Measurements from ENCODE around the gene ERMAP. TPM values are rescaled to one million over a fixed set of nuclear protein-coding genes. Genes with fewer than 3 reads are reported as not detected.

ERMAP gene
- total and polyA plus RNA-seq, 10 of the 15 experiments (the other 5 are each of a cell fraction or from before 2014, with no cell fraction given), result 1.4 to 6.8 (median 4.1) TPM

GRCh38 chr1:42801832-42802473, 15.0 kb upstream of the ERMAP start:
- intact Hi-C loops (cut with micrococcal nuclease; ENCODE audit: unreplicated experiment), result no loop called here
- ATAC-seq (no peak), FAIRE-seq (no peak), DNase-seq (ENCODE audit: low read depth, low spot score) (no peak)
- H3K36me3 ChIP-seq (ENCODE audit: control insufficient read depth in 2 of 2, insufficient read depth in 2 of 2, low read length in 1 of 2), result no peaks in the 10 kb centered on the region
- H3K27me3 ChIP-seq (replicated peaks in 1 of 2; ENCODE audit: control insufficient read depth in 2 of 2, insufficient read depth in 2 of 2, low read length in 1 of 2), result no peaks in the 10 kb centered on the region
- no peak overlapping the region for H3K4me3 ChIP-seq
- ChIA-PET SMC1A (ENCODE audit: uncharacterized antibody, unreplicated experiment) (no interaction called here), POLR2A (no interaction called here), RAD21 (ENCODE audit: unreplicated experiment) (interaction anchor here (1.4 kb wide), 1 partner anchor 121 kb away, joined by 3 read pairs; no protein-coding TSS in a partner anchor), CTCF (no interaction called here)
- no TSS peak for BruUV-seq (replicated peaks)
- no peaks in the 10 kb centered on the region for H3K79me2 ChIP-seq (ENCODE audit: control insufficient read depth, insufficient read depth, low read length)
- no peaks in the 10 kb centered on the region for H3K9me3 ChIP-seq (replicated peaks; ENCODE audit: control insufficient read depth, insufficient read depth, low read length)
- WGBS (ENCODE audit: insufficient coverage, insufficient replicate concordance, low lambda C conversion rate, missing lambda C conversion rate), result 82% methylated on average over 8 of the region's 8 CpGs
- H2AFZ ChIP-seq (ENCODE audit: control insufficient read depth, low read depth, low read length), result no peak overlapping the region
- H3K27ac ChIP-seq (ENCODE audit: control insufficient read depth, insufficient read depth), result no peak overlapping the region
- H3K4me2 ChIP-seq (ENCODE audit: control insufficient read depth, insufficient read depth), result no peak overlapping the region
- no peak overlapping the region for H3K9ac ChIP-seq (ENCODE audit: control insufficient read depth, insufficient read depth, low read length)
- H4K20me1 ChIP-seq (ENCODE audit: control insufficient read depth, insufficient read depth), result no peaks in the 10 kb centered on the region
- TF ChIP-seq SIN3A (IDR thresholded peaks at IDR 0.05; ENCODE audit: low read depth, low read length), result no peak
- no peak for TF ChIP-seq PAX5 (IDR thresholded peaks at IDR 0.05; ENCODE audit: borderline replicate concordance, low read depth, low read length)
- TF ChIP-seq KAT2A (conservative IDR thresholded peaks at IDR 0.05; ENCODE audit: control insufficient read depth, low read depth, low read length), result no peak
- TF ChIP-seq TARDBP (IDR thresholded peaks at IDR 0.05; ENCODE audit: borderline replicate concordance), result no peak
- TF ChIP-seq ZBTB4 (CRISPR knock-in tag; IDR thresholded peaks at IDR 0.05), result no peak
- no peak for TF ChIP-seq ZBTB40 (IDR thresholded peaks at IDR 0.05; ENCODE audit: borderline replicate concordance)
- no peak for TF ChIP-seq GABPA (IDR thresholded peaks at IDR 0.05; ENCODE audit: low read depth)
- TF ChIP-seq EGR1 (IDR thresholded peaks at IDR 0.05; ENCODE audit: borderline replicate concordance in 1 of 2, low read depth in 2 of 2, low read length in 2 of 2), result no peak
- TF ChIP-seq KLF5 (IDR thresholded peaks at IDR 0.05; ENCODE audit: partially characterized antibody), result no peak
- no peak for TF ChIP-seq NFIC (IDR thresholded peaks at IDR 0.05; ENCODE audit: low read depth, low read length)
- no peak for TF ChIP-seq ASH2L (IDR thresholded peaks at IDR 0.05; ENCODE audit: borderline replicate concordance, low read depth)
- no peak for TF ChIP-seq IRF3 (IDR thresholded peaks at IDR 0.05)
- TF ChIP-seq TCF3 (IDR thresholded peaks at IDR 0.05; ENCODE audit: borderline replicate concordance, insufficient read depth, low read depth, low read length), result no peak
- TF ChIP-seq MEF2B (IDR thresholded peaks at IDR 0.05; ENCODE audit: partially characterized antibody, poor library complexity, severe bottlenecking), result no peak
- no peak for TF ChIP-seq TCF7 (IDR thresholded peaks at IDR 0.05; ENCODE audit: borderline replicate concordance)
- TF ChIP-seq STAT3 (IDR thresholded peaks at IDR 0.05; ENCODE audit: low read depth, low read length), result no peak
- in situ Hi-C loops (cut with MboI), result no loop called here
- H3K4me1 ChIP-seq (ENCODE audit: control insufficient read depth, insufficient read depth, low read length), result no peaks in the 10 kb centered on the region
